H9 (cell line): ENCODE results near the gene TXLNG. TPM values are rescaled to one million over a fixed set of nuclear protein-coding genes. Genes with fewer than 3 reads are reported as not detected.

Experiments used
- DNase-seq: peaks from one replicate; pipeline ENCODE4 v3.0.0-alpha.2; 2017
- H2AFZ ChIP-seq: one replicate; pipeline ENCODE4 v1.6.1; 2013; ENCODE audit warnings: mild to moderate bottlenecking, low read length, control low read depth, moderate library complexity
- H2AK5ac ChIP-seq: 2 replicates; pipeline ENCODE4 v1.6.1; 2013; ENCODE audit warnings: low read length, control low read depth, mixed read lengths; ENCODE audit not compliant: insufficient read length
- H2BK120ac ChIP-seq: one replicate; pipeline ENCODE4 v1.6.1; 2013; ENCODE audit warnings: low read depth, mild to moderate bottlenecking, low read length, control low read depth, inconsistent platforms; ENCODE audit not compliant: poor library complexity, severe bottlenecking
- H2BK12ac ChIP-seq: 2 replicates; pipeline ENCODE4 v1.6.1; 2013; ENCODE audit warnings: low read length, control low read depth, mixed read lengths, low read depth; ENCODE audit not compliant: insufficient read length
- H2BK15ac ChIP-seq: 2 replicates; pipeline ENCODE4 v1.6.1; 2013; ENCODE audit warnings: low read depth, low read length, control low read depth
- H2BK20ac ChIP-seq: one replicate; pipeline ENCODE4 v1.6.1; 2013; ENCODE audit warnings: low read depth, mild to moderate bottlenecking, low read length, control low read depth, inconsistent platforms; ENCODE audit not compliant: poor library complexity, severe bottlenecking
- H2BK5ac ChIP-seq: 2 replicates; pipeline ENCODE4 v1.6.1; 2013; ENCODE audit warnings: low read length, control low read depth, mixed read lengths; ENCODE audit not compliant: insufficient read length
- H3K14ac ChIP-seq: 2 replicates; pipeline ENCODE4 v1.6.1; 2013; ENCODE audit warnings: low read length, control low read depth; ENCODE audit not compliant: insufficient read depth
- H3K18ac ChIP-seq: 2 replicates; pipeline ENCODE4 v1.6.1; 2013; ENCODE audit warnings: low read depth, mild to moderate bottlenecking, mixed read lengths, low read length, control low read depth; ENCODE audit not compliant: insufficient read length
- H3K23ac ChIP-seq: 2 replicates; pipeline ENCODE4 v1.6.1; 2013; ENCODE audit warnings: low read length, control low read depth, mixed read lengths, low read depth; ENCODE audit not compliant: insufficient read length
- H3K23me2 ChIP-seq: 2 replicates; pipeline ENCODE4 v1.6.1; 2013; ENCODE audit warnings: low read depth, mild to moderate bottlenecking, mixed read lengths, low read length, control low read depth; ENCODE audit not compliant: insufficient read length, poor library complexity, severe bottlenecking
- H3K27ac ChIP-seq: 2 replicates; pipeline ENCODE4 v1.5.1; 2013; ENCODE audit warnings: low read length, control low read depth, mixed read lengths, low read depth; ENCODE audit not compliant: insufficient read length
- H3K27me3 ChIP-seq: 2 replicates; pipeline ENCODE4 v1.6.1; 2013; ENCODE audit warnings: low read length, control low read depth, inconsistent platforms; ENCODE audit not compliant: insufficient read depth
- H3K4ac ChIP-seq: 2 replicates; pipeline ENCODE4 v1.6.1; 2013; ENCODE audit warnings: low read depth, mild to moderate bottlenecking, control low read depth, inconsistent platforms, low read length, moderate library complexity
- H3K4me1 ChIP-seq: 2 replicates; pipeline ENCODE4 v1.6.1; 2013; ENCODE audit warnings: low read length, control low read depth, inconsistent platforms; ENCODE audit not compliant: insufficient read depth
- H3K4me2 ChIP-seq: 2 replicates; pipeline ENCODE4 v1.6.1; 2013; ENCODE audit warnings: low read length, control low read depth, mixed read lengths; ENCODE audit not compliant: insufficient read length, insufficient read depth
- H3K56ac ChIP-seq: 2 replicates; pipeline ENCODE4 v1.6.1; 2013; ENCODE audit warnings: low read depth, mild to moderate bottlenecking, mixed read lengths, low read length, control low read depth; ENCODE audit not compliant: insufficient read length
- H3K79me1 ChIP-seq: 2 replicates; pipeline ENCODE4 v1.6.1; 2013; ENCODE audit warnings: low read depth, mild to moderate bottlenecking, moderate library complexity, low read length, control low read depth, inconsistent platforms; ENCODE audit not compliant: insufficient read depth, poor library complexity, severe bottlenecking
- H3K79me2 ChIP-seq: 2 replicates; pipeline ENCODE4 v1.6.1; 2013; ENCODE audit warnings: low read length, control low read depth, inconsistent platforms; ENCODE audit not compliant: insufficient read depth
- H3K9ac ChIP-seq: 2 replicates; pipeline ENCODE4 v1.6.1; 2013; ENCODE audit warnings: low read length, control low read depth, mixed read lengths; ENCODE audit not compliant: insufficient read length; ENCODE audit errors: extremely low read depth
- H3K9me3 ChIP-seq: one replicate; pipeline ENCODE4 v1.6.1; 2013; ENCODE audit warnings: low read depth, low read length, inconsistent platforms; ENCODE audit not compliant: control insufficient read depth
- H3T11ph ChIP-seq: one replicate; pipeline ENCODE4 v1.6.1; 2013; ENCODE audit warnings: mild to moderate bottlenecking, low read length, control low read depth, inconsistent platforms
- H4K20me1 ChIP-seq: one replicate; pipeline ENCODE4 v1.6.1; 2013; ENCODE audit not compliant: control insufficient read depth, insufficient read length, insufficient read depth
- H4K5ac ChIP-seq: 2 replicates; pipeline ENCODE4 v1.6.1; 2013; ENCODE audit warnings: low read depth, mild to moderate bottlenecking, mixed read lengths, low read length, control low read depth; ENCODE audit not compliant: insufficient read length
- H4K8ac ChIP-seq: replicated peaks from 2 replicates; pipeline ENCODE4 v1.6.1; 2013; ENCODE audit warnings: low read length, control low read depth, mixed read lengths, low read depth; ENCODE audit not compliant: insufficient read length
- H4K91ac ChIP-seq: 2 replicates; pipeline ENCODE4 v1.6.1; 2013; ENCODE audit warnings: low read depth, mild to moderate bottlenecking, moderate library complexity, mixed read lengths, low read length, control low read depth; ENCODE audit not compliant: insufficient read length
- H3K27ac Mint-ChIP-seq, 3 experiments: 2 replicates in 2 of 3; 3 replicates in 1 of 3; pipeline ENCODE4 v1.8.0; 2020 to 2021; ENCODE audit warnings: mixed read lengths in 3 of 3, mild to moderate bottlenecking in 1 of 3, moderate library complexity in 1 of 3
- H3K27me3 Mint-ChIP-seq: 2 replicates; pipeline ENCODE4 v1.8.0; 2021; ENCODE audit warnings: low read depth, mild to moderate bottlenecking, moderate library complexity, mixed read lengths
- H3K36me3 Mint-ChIP-seq, 3 experiments: 2 replicates in 2 of 3; 3 replicates in 1 of 3; pipeline ENCODE4 v1.8.0; 2020 to 2021; ENCODE audit warnings: low read depth in 3 of 3, mixed read lengths in 3 of 3; ENCODE audit not compliant: insufficient read depth in 1 of 3
- H3K4me1 Mint-ChIP-seq, 2 experiments: 2 replicates each; pipeline ENCODE4 v1.8.0; 2020; ENCODE audit warnings: mixed read lengths in 2 of 2
- H3K4me3 Mint-ChIP-seq, 2 experiments: 2 replicates in 1 of 2; 3 replicates in 1 of 2; pipeline ENCODE4 v1.8.0; 2020 to 2021; ENCODE audit warnings: mild to moderate bottlenecking in 2 of 2, mixed read lengths in 2 of 2, moderate library complexity in 1 of 2
- H3K9me3 Mint-ChIP-seq, 2 experiments: 2 replicates in 1 of 2; 3 replicates in 1 of 2; pipeline ENCODE4 v1.8.0; 2020; ENCODE audit warnings: mild to moderate bottlenecking in 2 of 2, mixed read lengths in 2 of 2, moderate library complexity in 1 of 2
- CTCF ChIP-seq: fragments of 200-600 bp; sonication (generic); conservative IDR thresholded peaks from 3 replicates; pipeline ENCODE4 v1.8.0; 2021; ENCODE audit warnings: antibody characterized with exemption, mild to moderate bottlenecking
- WGBS: extraction: QIAGEN DNeasy Blood & Tissue Kit; methylation state at CpG from one replicate; pipeline ENCODE4 v1.1.7; 2013; ENCODE audit warnings: missing lambda C conversion rate, low lambda C conversion rate, mixed read lengths; ENCODE audit not compliant: insufficient read length; ENCODE audit errors: extremely low coverage; 5-methylcytosine and 5-hydroxymethylcytosine counted together
- total RNA-seq: library from RNA; stranded (reverse); gene quantifications from 2 replicates; pipeline ENCODE4 v1.2.1, GENCODE V29; 2021

TXLNG gene
- total RNA-seq, 1 experiment from 2014 or later, result 90.7 TPM

GRCh38 chrX:16852617-16853179 is 66.4 kb downstream of the TXLNG start:
- no peak overlapping the region for H3K56ac ChIP-seq
- no peak overlapping the region for H4K91ac ChIP-seq
- no peak for TF ChIP-seq CTCF
- H3K79me2 ChIP-seq, result no peaks in the 10 kb centered on the region
- no peaks in the 10 kb centered on the region for H3K27me3 Mint-ChIP-seq
- no peak overlapping the region for H3K4me2 ChIP-seq
- peaks cover 3% of the 10 kb centered on the region for H3K79me1 ChIP-seq
- H2BK15ac ChIP-seq, result no peak overlapping the region
- no peak overlapping the region for H3K23ac ChIP-seq
- H2BK120ac ChIP-seq, result no peak overlapping the region
- no peak overlapping the region for H3K27ac ChIP-seq
- H3K18ac ChIP-seq, result no peak overlapping the region
- H3K4ac ChIP-seq, result no peak overlapping the region
- no peaks in the 10 kb centered on the region for H3K9me3 ChIP-seq
- no peak overlapping the region for H3T11ph ChIP-seq
- peak overlapping the region; percentile 11 to 74 (median 45); a peak in 3 of 7 replicates for H3K27ac Mint-ChIP-seq
- peaks cover 3% of the 10 kb centered on the region in 2 experiments; a peak in 3 of 5 replicates for H3K9me3 Mint-ChIP-seq
- no peaks in the 10 kb centered on the region for H3K23me2 ChIP-seq
- H3K14ac ChIP-seq, result no peak overlapping the region
- H2BK5ac ChIP-seq, result no peak overlapping the region
- H2BK12ac ChIP-seq, result no peak overlapping the region
- peaks cover 71 to 97% (median 93%) of the 10 kb centered on the region in 3 experiments for H3K36me3 Mint-ChIP-seq
- H3K4me1 Mint-ChIP-seq, result peaks cover 3 to 4% of the 10 kb centered on the region in 2 experiments; a peak in 2 of 4 replicates
- no peak overlapping the region for H2AFZ ChIP-seq
- H4K8ac ChIP-seq, result no peak overlapping the region
- no peak for DNase-seq
- no peaks in the 10 kb centered on the region for H4K20me1 ChIP-seq
- H3K4me3 Mint-ChIP-seq, result no peak overlapping the region
- no CpG with 5 or more reads among the region's 12 CpGs for WGBS
- no peak overlapping the region for H2AK5ac ChIP-seq
- no peaks in the 10 kb centered on the region for H3K27me3 ChIP-seq
- H4K5ac ChIP-seq, result no peak overlapping the region
- no peak overlapping the region for H3K9ac ChIP-seq
- H2BK20ac ChIP-seq, result no peak overlapping the region
- no peaks in the 10 kb centered on the region for H3K4me1 ChIP-seq
